Activated T-helper 2 cell treated with anti-CD3 and anti-CD28 coated beads, Interferon-gamma antibody, Interleukin-2, Interleukin-4, amounts not matched to agents 10 μg/mL and 5 μg/mL and 100 μg/mL, durations not matched to agents 14 hours and 24 hours and 36 hours (primary cell): ENCODE data around the gene SENP6. TPM values are rescaled to one million over a fixed set of nuclear protein-coding genes. Genes with fewer than 3 reads are reported as not detected.
A peak's percentile ranks its signal among the peaks of the same experiment; 100 is the strongest.

Experiments used
- DNase-seq: peaks from one replicate; pipeline ENCODE4 v3.0.0; 2021; ENCODE audit warnings: low spot score
- H3K27ac Mint-ChIP-seq: one replicate; pipeline ENCODE4 v1.8.0; 2021; ENCODE audit warnings: mixed read lengths
- H3K27me3 Mint-ChIP-seq: one replicate; pipeline ENCODE4 v1.8.0; 2021; ENCODE audit warnings: low read depth, mixed read lengths
- H3K36me3 Mint-ChIP-seq: one replicate; pipeline ENCODE4 v1.8.0; 2021; ENCODE audit warnings: low read depth, mixed read lengths
- H3K4me1 Mint-ChIP-seq: one replicate; pipeline ENCODE4 v1.8.0; 2021; ENCODE audit warnings: low read depth, mixed read lengths
- H3K4me3 Mint-ChIP-seq: one replicate; pipeline ENCODE4 v1.8.0; 2021; ENCODE audit warnings: low read depth, mild to moderate bottlenecking, moderate library complexity, mixed read lengths
- H3K9me3 Mint-ChIP-seq: one replicate; pipeline ENCODE4 v1.8.0; 2021; ENCODE audit warnings: mixed read lengths
- intact Hi-C: fragments of 100-400 bp; cut with micrococcal nuclease; formaldehyde crosslinking; loops from one replicate; pipeline ENCODE4 v1.15.1; 2023
- total RNA-seq: library from RNA; stranded (reverse); gene quantifications from 2 replicates; pipeline ENCODE4 v1.2.3, GENCODE V29; 2022

The SENP6 gene
- total RNA-seq, 1 donor from 2014 or later: 73.8 TPM

GRCh38 chr6:75747152-75747992 is 145.7 kb downstream of the SENP6 start:
- Mint-ChIP-seq H3K27me3 (peaks cover 57% of the 10 kb centered on the region), H3K4me1 (peaks cover 9% of the 10 kb centered on the region), H3K9me3 (no peaks in the 10 kb centered on the region), H3K4me3 (peak overlapping the region; percentile 14), H3K27ac (no peak overlapping the region), H3K36me3 (peaks cover 3% of the 10 kb centered on the region)
- intact Hi-C loops: no loop called here
- DNase-seq: no peak

- Mint-ChIP-seq H3K27me3 (peaks cover 62% of the 10 kb centered on the region), H3K27ac (no peak overlapping the region), H3K4me1 (peaks cover 9% of the 10 kb centered on the region), H3K4me3 (peak overlapping the region; percentile 78), H3K9me3 (no peaks in the 10 kb centered on the region), H3K36me3 (peaks cover 3% of the 10 kb centered on the region)
- intact Hi-C loops: no loop called here
- DNase-seq: no peak
Measured at GRCh38 chr6:75748003-75748742, 146.5 kb downstream of the SENP6 start.

- DNase-seq: peak; percentile 22
- no peaks in the 10 kb centered on the region for H3K9me3 Mint-ChIP-seq
Measured at GRCh38 chr6:75748743-75749538, 147.3 kb downstream of the SENP6 start, which contains the start of gene MYO6. MYO6 (plus strand) TSS chr6:75749239; CDS start chr6:75817548, 68,309 bp downstream.

GRCh38 chr6:75751443-75751842 is 149.8 kb downstream of the SENP6 start:
- no peaks in the 10 kb centered on the region for H3K9me3 Mint-ChIP-seq
- peaks cover 9% of the 10 kb centered on the region for H3K4me1 Mint-ChIP-seq
- H3K36me3 Mint-ChIP-seq: peaks cover 3% of the 10 kb centered on the region
- no peak for DNase-seq
- intact Hi-C loops: loop anchor here (5.0 kb wide), 1 partner anchor 81 kb away; no protein-coding TSS in a partner anchor
- peaks cover 44% of the 10 kb centered on the region for H3K27me3 Mint-ChIP-seq
- no peak overlapping the region for H3K27ac Mint-ChIP-seq
- H3K4me3 Mint-ChIP-seq: no peak overlapping the region

More at GRCh38 chr6:75748743-75749538, 147.3 kb downstream of the SENP6 start, which contains the start of gene MYO6:
- peaks cover 3% of the 10 kb centered on the region for H3K36me3 Mint-ChIP-seq
- H3K4me3 Mint-ChIP-seq: peak within 1 kb of the TSS; percentile 81
- H3K27ac Mint-ChIP-seq: no peak within 1 kb of the TSS
- intact Hi-C loops: no loop called here
- peaks cover 59% of the 10 kb centered on the region for H3K27me3 Mint-ChIP-seq
- peaks cover 9% of the 10 kb centered on the region for H3K4me1 Mint-ChIP-seq

- peaks cover 8% of the 10 kb centered on the region for H3K4me1 Mint-ChIP-seq
- no peaks in the 10 kb centered on the region for H3K9me3 Mint-ChIP-seq
- H3K36me3 Mint-ChIP-seq: peaks cover 3% of the 10 kb centered on the region
- no peak overlapping the region for H3K4me3 Mint-ChIP-seq
- DNase-seq: no peak
- intact Hi-C loops: loop anchor here (5.0 kb wide), 1 partner anchor 80 kb away; no protein-coding TSS in a partner anchor
- peaks cover 42% of the 10 kb centered on the region for H3K27me3 Mint-ChIP-seq
- H3K27ac Mint-ChIP-seq: no peak overlapping the region
Measured at GRCh38 chr6:75752365-75752764, 150.7 kb downstream of the SENP6 start.

- Mint-ChIP-seq H3K36me3 (no peaks in the 10 kb centered on the region), H3K27ac (no peak overlapping the region), H3K4me1 (no peaks in the 10 kb centered on the region), H3K9me3 (no peaks in the 10 kb centered on the region), H3K4me3 (no peak overlapping the region), H3K27me3 (peaks cover 23% of the 10 kb centered on the region)
- intact Hi-C loops: no loop called here
- no peak for DNase-seq
Measured at GRCh38 chr6:75755704-75756103, 154.0 kb downstream of the SENP6 start.

- intact Hi-C loops: no loop called here
Measured at GRCh38 chr6:75757295-75757694, 155.6 kb downstream of the SENP6 start.

GRCh38 chr6:75758061-75758460 is 156.4 kb downstream of the SENP6 start:
- intact Hi-C loops: no loop called here
- H3K4me1 Mint-ChIP-seq: no peaks in the 10 kb centered on the region
- H3K9me3 Mint-ChIP-seq: no peaks in the 10 kb centered on the region
- no peak overlapping the region for H3K4me3 Mint-ChIP-seq
- no peak for DNase-seq
- no peak overlapping the region for H3K27ac Mint-ChIP-seq
- peaks cover 12% of the 10 kb centered on the region for H3K27me3 Mint-ChIP-seq
- H3K36me3 Mint-ChIP-seq: no peaks in the 10 kb centered on the region

More at GRCh38 chr6:75757295-75757694, 155.6 kb downstream of the SENP6 start:
- Mint-ChIP-seq H3K4me1 (no peaks in the 10 kb centered on the region), H3K27me3 (peaks cover 17% of the 10 kb centered on the region), H3K4me3 (no peak overlapping the region), H3K9me3 (no peaks in the 10 kb centered on the region), H3K27ac (no peak overlapping the region), H3K36me3 (no peaks in the 10 kb centered on the region)
- no peak for DNase-seq

GRCh38 chr6:75759207-75759606 is 157.5 kb downstream of the SENP6 start:
- Mint-ChIP-seq H3K9me3 (no peaks in the 10 kb centered on the region), H3K4me3 (no peak overlapping the region), H3K27ac (no peak overlapping the region), H3K27me3 (peaks cover 13% of the 10 kb centered on the region), H3K4me1 (no peaks in the 10 kb centered on the region), H3K36me3 (no peaks in the 10 kb centered on the region)
- no peak for DNase-seq
- intact Hi-C loops: no loop called here

GRCh38 chr6:75760320-75760719 is 158.6 kb downstream of the SENP6 start:
- intact Hi-C loops: no loop called here
- H3K27ac Mint-ChIP-seq: no peak overlapping the region
- H3K4me1 Mint-ChIP-seq: no peaks in the 10 kb centered on the region
- H3K4me3 Mint-ChIP-seq: no peak overlapping the region
- no peaks in the 10 kb centered on the region for H3K9me3 Mint-ChIP-seq
- H3K36me3 Mint-ChIP-seq: no peaks in the 10 kb centered on the region
- no peak for DNase-seq
- peaks cover 15% of the 10 kb centered on the region for H3K27me3 Mint-ChIP-seq

- intact Hi-C loops: no loop called here
- Mint-ChIP-seq H3K27ac (no peak overlapping the region), H3K36me3 (no peaks in the 10 kb centered on the region), H3K4me3 (no peak overlapping the region), H3K4me1 (no peaks in the 10 kb centered on the region), H3K27me3 (peaks cover 15% of the 10 kb centered on the region), H3K9me3 (no peaks in the 10 kb centered on the region)
- no peak for DNase-seq
Measured at GRCh38 chr6:75761489-75761888, 159.8 kb downstream of the SENP6 start.

- DNase-seq: no peak
- H3K27me3 Mint-ChIP-seq: peaks cover 15% of the 10 kb centered on the region
- no peak overlapping the region for H3K27ac Mint-ChIP-seq
- H3K4me3 Mint-ChIP-seq: no peak overlapping the region
- H3K4me1 Mint-ChIP-seq: no peaks in the 10 kb centered on the region
- H3K9me3 Mint-ChIP-seq: no peaks in the 10 kb centered on the region
- H3K36me3 Mint-ChIP-seq: no peaks in the 10 kb centered on the region
- intact Hi-C loops: no loop called here
Measured at GRCh38 chr6:75762063-75762462, 160.4 kb downstream of the SENP6 start.
